NB4 (cell line): ENCODE results near the gene CEP250.
A peak's percentile ranks its signal among the peaks of the same experiment; 100 is the strongest.

Experiments
- DNase-seq: peaks from one replicate; pipeline ENCODE4 v3.0.0; 2010; ENCODE audit warnings: low read depth
- H3K4me3 ChIP-seq: one replicate; pipeline ENCODE4 v1.5.1; 2011; ENCODE audit warnings: mild to moderate bottlenecking, low read depth, low read length, moderate library complexity
- CTCF ChIP-seq: IDR thresholded peaks from one replicate; pipeline ENCODE4 v1.5.1; 2012; ENCODE audit warnings: low read depth, low read length
- MAX ChIP-seq: IDR thresholded peaks from 2 replicates; pipeline ENCODE4 v1.6.1; 2011; ENCODE audit warnings: low read depth, low read length
- MYC ChIP-seq: IDR thresholded peaks from 2 replicates; pipeline ENCODE4 v1.6.1; 2011; ENCODE audit warnings: low read depth, low read length
- POLR2A ChIP-seq: IDR thresholded peaks from 2 replicates; pipeline ENCODE4 v1.6.1; 2011; ENCODE audit warnings: mild to moderate bottlenecking; ENCODE audit not compliant: insufficient read length; ENCODE audit errors: extremely low read depth

Gene CEP250

GRCh38 chr20:35523298-35523888, 68.0 kb downstream of the CEP250 start:
- H3K4me3 ChIP-seq: no peak overlapping the region
- peak; percentile 41 for DNase-seq
- TF ChIP-seq CTCF (peak; percentile 78), MAX (no peak)

- no peak for TF ChIP-seq CTCF
- no peak overlapping the region for H3K4me3 ChIP-seq
- no peak for DNase-seq
Observed at GRCh38 chr20:35525639-35526038, 70.2 kb downstream of the CEP250 start.

- no peak overlapping the region for H3K4me3 ChIP-seq
- TF ChIP-seq CTCF (no peak), MAX (no peak), MYC (no peak), POLR2A (no peak)
- no peak for DNase-seq
Observed at GRCh38 chr20:35527122-35527769, 71.8 kb downstream of the CEP250 start.

GRCh38 chr20:35529552-35529951, 74.2 kb downstream of the CEP250 start, which contains the start of gene C20orf173:
TSS of gene C20orf173 (minus strand) at chr20:35529652. CDS start at chr20:35529373, 279 bp downstream.
- TF ChIP-seq POLR2A (no peak), MYC (no peak), CTCF (no peak), MAX (no peak)
- no peak for DNase-seq
- H3K4me3 ChIP-seq: no peak within 1 kb of the TSS

- no peak for DNase-seq
- no peak overlapping the region for H3K4me3 ChIP-seq
- no peak for TF ChIP-seq MYC
- TF ChIP-seq POLR2A: no peak
- TF ChIP-seq MAX: no peak
- no peak for TF ChIP-seq CTCF
Observed at GRCh38 chr20:35539756-35540212, 84.4 kb downstream of the CEP250 start.
